Loucy (cell line): Measurements from ENCODE around the gene NGEF.

Experiments used
- H2AFZ ChIP-seq: fragments of 200-600 bp; sonication (generic); 2 replicates; pipeline ENCODE4 v1.6.0; 2016; ENCODE audit warnings: antibody characterized with exemption, mild to moderate bottlenecking, low read length, moderate library complexity
- H3F3A ChIP-seq: fragments of 200-600 bp; 2 replicates; pipeline ENCODE4 v1.6.0; 2016; ENCODE audit warnings: antibody characterized with exemption, low read depth, mild to moderate bottlenecking
- H3K27me3 ChIP-seq: fragments of 200-600 bp; sonication (generic); 2 replicates; pipeline ENCODE4 v1.6.1; 2014; ENCODE audit warnings: low read length, mild to moderate bottlenecking; ENCODE audit not compliant: insufficient read depth, poor library complexity, severe bottlenecking
- H3K36me3 ChIP-seq: fragments of 200-600 bp; sonication (generic); 2 replicates; pipeline ENCODE4 v1.6.1; 2016; ENCODE audit warnings: low read length; ENCODE audit not compliant: insufficient read depth
- H3K4me1 ChIP-seq: fragments of 200-600 bp; sonication (generic); 2 replicates; pipeline ENCODE4 v1.5.1; 2014; ENCODE audit warnings: low read length, mild to moderate bottlenecking; ENCODE audit not compliant: insufficient read depth, poor library complexity, severe bottlenecking
- H3K4me2 ChIP-seq: fragments of 200-600 bp; sonication (generic); 2 replicates; pipeline ENCODE4 v1.6.0; 2014; ENCODE audit warnings: antibody characterized with exemption, low read length, low read depth, mild to moderate bottlenecking; ENCODE audit not compliant: poor library complexity, severe bottlenecking
- H3K4me3 ChIP-seq: fragments of 200-600 bp; sonication (generic); 2 replicates; pipeline ENCODE4 v1.5.1; 2014; ENCODE audit warnings: low read length, mild to moderate bottlenecking, mixed read lengths; ENCODE audit not compliant: poor library complexity, severe bottlenecking
- H3K79me2 ChIP-seq: fragments of 200-600 bp; sonication (generic); 2 replicates; pipeline ENCODE4 v1.6.1; 2014; ENCODE audit warnings: low read length; ENCODE audit not compliant: insufficient read depth
- H3K9ac ChIP-seq: fragments of 200-600 bp; sonication (generic); 2 replicates; pipeline ENCODE4 v1.6.0; 2014; ENCODE audit warnings: mild to moderate bottlenecking, low read depth, low read length, moderate library complexity; ENCODE audit not compliant: poor library complexity, severe bottlenecking
- H3K9me2 ChIP-seq: fragments of 200-600 bp; sonication (generic); replicated peaks from 2 replicates; pipeline ENCODE4 v1.6.1; 2016; ENCODE audit warnings: low read depth, low read length, mixed read lengths
- H3K9me3 ChIP-seq: fragments of 200-600 bp; sonication (generic); 2 replicates; pipeline ENCODE4 v1.6.1; 2014; ENCODE audit warnings: mild to moderate bottlenecking, antibody characterized with exemption, low read length, low read depth; ENCODE audit not compliant: insufficient read depth
- H4K20me1 ChIP-seq: fragments of 200-600 bp; sonication (generic); 2 replicates; pipeline ENCODE4 v1.6.0; 2014; ENCODE audit warnings: antibody characterized with exemption, low read length, mild to moderate bottlenecking; ENCODE audit not compliant: insufficient read depth, poor library complexity, severe bottlenecking
- EZH2phosphoT487 ChIP-seq: fragments of 200-600 bp; IDR thresholded peaks from 2 replicates; pipeline ENCODE4 v1.6.1; 2018; ENCODE audit warnings: antibody characterized with exemption, mild to moderate bottlenecking, moderate library complexity, borderline replicate concordance
- TF ChIP-seq, protein P1 (sequence below): fragments of 200-600 bp; sonication (generic); conservative IDR thresholded peaks from 2 replicates; pipeline ENCODE4 v1.5.1; 2014; ENCODE audit warnings: mild to moderate bottlenecking, antibody characterized with exemption, low read length

The NGEF gene

DNA sequence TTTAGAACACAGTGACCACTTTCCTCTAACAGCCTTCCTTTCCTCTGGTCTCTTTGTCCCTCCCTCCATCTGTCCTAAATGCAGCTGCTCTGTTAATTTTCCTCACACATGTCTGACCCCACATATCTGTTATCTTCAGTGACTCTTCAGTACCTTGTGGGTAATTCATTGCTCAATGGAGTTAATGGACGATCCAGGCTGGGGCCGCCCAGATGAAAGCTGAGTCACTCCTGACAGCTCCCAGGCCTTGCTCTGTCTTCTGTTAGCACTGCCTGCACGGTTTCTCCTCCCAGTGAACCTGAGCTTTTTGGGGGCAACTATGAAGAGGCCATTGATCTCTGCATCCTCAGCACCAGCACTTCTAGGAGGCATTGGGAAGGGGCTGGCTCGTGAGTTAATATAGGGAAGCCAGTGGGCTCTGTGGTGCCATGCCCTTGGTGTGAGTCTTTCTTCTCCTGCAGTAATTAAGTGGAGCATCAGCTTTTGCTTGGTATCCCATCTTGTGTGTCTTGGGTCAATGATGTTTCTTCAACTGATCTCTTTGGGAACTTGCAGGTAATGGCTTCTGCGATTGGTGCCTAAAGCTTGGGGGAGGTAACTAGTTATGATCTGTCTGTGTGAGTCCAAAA, 75.7 kb downstream of the NGEF start:
- no peaks in the 10 kb centered on the region for H3K27me3 ChIP-seq
- H3K79me2 ChIP-seq = no peaks in the 10 kb centered on the region
- no peaks in the 10 kb centered on the region for H3K36me3 ChIP-seq
- no peak overlapping the region for H3K4me2 ChIP-seq
- H3K4me3 ChIP-seq = no peak overlapping the region
- no peaks in the 10 kb centered on the region for H4K20me1 ChIP-seq
- no peaks in the 10 kb centered on the region for H3K4me1 ChIP-seq
- H2AFZ ChIP-seq = no peak overlapping the region
- H3K9me2 ChIP-seq = no peaks in the 10 kb centered on the region
- no peak overlapping the region for H3K9ac ChIP-seq
- H3F3A ChIP-seq = no peaks in the 10 kb centered on the region
- TF ChIP-seq, protein P1, sequence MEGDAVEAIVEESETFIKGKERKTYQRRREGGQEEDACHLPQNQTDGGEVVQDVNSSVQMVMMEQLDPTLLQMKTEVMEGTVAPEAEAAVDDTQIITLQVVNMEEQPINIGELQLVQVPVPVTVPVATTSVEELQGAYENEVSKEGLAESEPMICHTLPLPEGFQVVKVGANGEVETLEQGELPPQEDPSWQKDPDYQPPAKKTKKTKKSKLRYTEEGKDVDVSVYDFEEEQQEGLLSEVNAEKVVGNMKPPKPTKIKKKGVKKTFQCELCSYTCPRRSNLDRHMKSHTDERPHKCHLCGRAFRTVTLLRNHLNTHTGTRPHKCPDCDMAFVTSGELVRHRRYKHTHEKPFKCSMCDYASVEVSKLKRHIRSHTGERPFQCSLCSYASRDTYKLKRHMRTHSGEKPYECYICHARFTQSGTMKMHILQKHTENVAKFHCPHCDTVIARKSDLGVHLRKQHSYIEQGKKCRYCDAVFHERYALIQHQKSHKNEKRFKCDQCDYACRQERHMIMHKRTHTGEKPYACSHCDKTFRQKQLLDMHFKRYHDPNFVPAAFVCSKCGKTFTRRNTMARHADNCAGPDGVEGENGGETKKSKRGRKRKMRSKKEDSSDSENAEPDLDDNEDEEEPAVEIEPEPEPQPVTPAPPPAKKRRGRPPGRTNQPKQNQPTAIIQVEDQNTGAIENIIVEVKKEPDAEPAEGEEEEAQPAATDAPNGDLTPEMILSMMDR = no peak
- no peak for TF ChIP-seq EZH2phosphoT487
- no peaks in the 10 kb centered on the region for H3K9me3 ChIP-seq

DNA sequence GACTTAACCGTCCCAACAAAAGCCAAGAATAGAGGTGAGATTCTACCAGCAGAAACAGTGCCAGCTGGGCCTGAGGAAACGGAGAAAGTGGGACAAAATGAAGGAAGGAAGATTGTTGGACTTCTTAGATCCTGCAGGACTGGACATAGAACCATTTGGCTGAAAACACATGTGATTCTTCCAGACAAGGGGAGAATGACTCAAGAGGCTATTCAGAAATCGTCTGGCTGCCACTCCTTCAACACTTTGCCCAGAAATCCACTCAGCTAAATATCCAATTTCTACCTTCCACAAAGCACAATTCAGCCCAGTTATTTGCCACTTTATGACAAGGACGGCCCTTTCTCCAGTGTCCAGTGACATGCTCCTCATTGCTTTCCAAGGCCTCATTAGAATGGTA, 81.4 kb downstream of the NGEF start:
- Histone ChIP-seq H3K36me3 (no peaks in the 10 kb centered on the region), H3F3A (no peaks in the 10 kb centered on the region), H3K4me2 (no peak overlapping the region), H4K20me1 (no peaks in the 10 kb centered on the region), H3K9me3 (no peaks in the 10 kb centered on the region), H3K9ac (no peak overlapping the region), H3K4me1 (no peaks in the 10 kb centered on the region), H2AFZ (no peak overlapping the region), H3K9me2 (no peaks in the 10 kb centered on the region), H3K4me3 (no peak overlapping the region), H3K27me3 (no peaks in the 10 kb centered on the region), H3K79me2 (no peaks in the 10 kb centered on the region)
- TF ChIP-seq, protein P1 = no peak
- no peak for TF ChIP-seq EZH2phosphoT487

DNA sequence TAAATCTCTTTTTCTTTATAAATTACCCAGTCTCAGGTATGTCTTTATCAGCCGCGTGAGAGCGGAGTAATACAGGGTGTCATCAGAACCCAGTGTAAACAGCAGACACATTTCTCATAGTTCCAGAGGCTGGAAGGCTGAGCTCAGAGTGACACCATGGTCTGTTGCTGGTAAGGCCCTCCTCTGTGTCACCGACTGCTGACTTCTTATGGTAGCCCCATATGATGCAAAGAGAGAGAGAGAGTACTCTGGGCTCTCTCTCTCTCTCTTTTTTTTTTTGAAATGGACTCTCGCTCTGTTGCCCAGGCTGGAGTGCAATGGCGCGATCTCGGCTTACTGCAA, 83.0 kb downstream of the NGEF start:
- Histone ChIP-seq H3K36me3 (no peaks in the 10 kb centered on the region), H3F3A (no peaks in the 10 kb centered on the region), H3K9me3 (no peaks in the 10 kb centered on the region), H3K27me3 (no peaks in the 10 kb centered on the region), H3K4me3 (no peak overlapping the region), H3K9ac (no peak overlapping the region), H3K4me2 (no peak overlapping the region), H3K79me2 (no peaks in the 10 kb centered on the region), H2AFZ (no peak overlapping the region), H3K4me1 (no peaks in the 10 kb centered on the region), H3K9me2 (no peaks in the 10 kb centered on the region), H4K20me1 (no peaks in the 10 kb centered on the region)
- TF ChIP-seq, protein P1 = no peak
- TF ChIP-seq EZH2phosphoT487 = no peak
